Astrocyte (in vitro differentiated cells and primary cell): ENCODE measurements around the gene OR6J1. TPM values are rescaled to one million over a fixed set of nuclear protein-coding genes. Genes with fewer than 3 reads are reported as not detected.

Source experiments
- DNase-seq: peaks from one replicate; pipeline ENCODE4 v3.0.0-alpha.2; 2010; ENCODE audit warnings: low read depth
- FAIRE-seq: peaks from 2 replicates; lab custom pipeline; 2011; peaks lifted over from hg19 to GRCh38; lab: Jason Lieb, UNC
- H2AFZ ChIP-seq: 2 replicates; pipeline ENCODE4 v1.6.0; 2012; ENCODE audit warnings: low read depth, low read length, inconsistent platforms
- H3K27ac ChIP-seq: 2 replicates; pipeline ENCODE4 v1.5.1; 2011; ENCODE audit warnings: low read depth, low read length, inconsistent platforms
- H3K27me3 ChIP-seq: 2 replicates; pipeline ENCODE4 v1.6.0; 2011; ENCODE audit warnings: low read length, inconsistent platforms; ENCODE audit not compliant: insufficient read depth
- H3K36me3 ChIP-seq: 2 replicates; pipeline ENCODE4 v1.5.1; 2011; ENCODE audit warnings: low read length, inconsistent platforms; ENCODE audit not compliant: insufficient read depth
- H3K4me1 ChIP-seq: 2 replicates; pipeline ENCODE4 v1.5.1; 2011; ENCODE audit warnings: low read length, inconsistent platforms; ENCODE audit not compliant: insufficient read depth
- H3K4me2 ChIP-seq: 2 replicates; pipeline ENCODE4 v1.6.0; 2012; ENCODE audit warnings: low read length, inconsistent platforms
- H3K4me3 ChIP-seq: 2 replicates; pipeline ENCODE4 v1.5.1; 2011; ENCODE audit warnings: low read depth, mild to moderate bottlenecking, low read length, inconsistent platforms; ENCODE audit not compliant: insufficient read depth
- H3K79me2 ChIP-seq: 2 replicates; pipeline ENCODE4 v1.6.0; 2012; ENCODE audit warnings: mild to moderate bottlenecking, low read length, inconsistent platforms; ENCODE audit not compliant: insufficient read depth
- H3K9ac ChIP-seq: 2 replicates; pipeline ENCODE4 v1.6.0; 2012; ENCODE audit warnings: mild to moderate bottlenecking, low read length, inconsistent platforms
- H3K9me3 ChIP-seq: 2 replicates; pipeline ENCODE4 v1.5.1; 2012; ENCODE audit warnings: low read depth, mild to moderate bottlenecking, low read length, inconsistent platforms; ENCODE audit not compliant: insufficient read depth
- H4K20me1 ChIP-seq: 2 replicates; pipeline ENCODE4 v1.6.0; 2012; ENCODE audit warnings: low read length, inconsistent platforms; ENCODE audit not compliant: insufficient read depth
- H3K27ac Mint-ChIP-seq: one replicate; pipeline ENCODE4 v1.8.0; 2021; ENCODE audit warnings: mild to moderate bottlenecking, mixed read lengths; ENCODE audit not compliant: unreplicated experiment
- H3K27me3 Mint-ChIP-seq: one replicate; pipeline ENCODE4 v1.8.0; 2021; ENCODE audit warnings: low read depth, mixed read lengths; ENCODE audit not compliant: unreplicated experiment
- H3K36me3 Mint-ChIP-seq: one replicate; pipeline ENCODE4 v1.8.0; 2021; ENCODE audit warnings: low read depth, mixed read lengths; ENCODE audit not compliant: unreplicated experiment
- H3K4me1 Mint-ChIP-seq: one replicate; pipeline ENCODE4 v1.8.0; 2021; ENCODE audit warnings: low read depth, mixed read lengths; ENCODE audit not compliant: unreplicated experiment
- H3K4me3 Mint-ChIP-seq: one replicate; pipeline ENCODE4 v1.8.0; 2021; ENCODE audit warnings: mild to moderate bottlenecking, moderate library complexity, mixed read lengths; ENCODE audit not compliant: unreplicated experiment
- H3K9me3 Mint-ChIP-seq: one replicate; pipeline ENCODE4 v1.8.0; 2021; ENCODE audit warnings: mild to moderate bottlenecking, mixed read lengths; ENCODE audit not compliant: unreplicated experiment
- EZH2 ChIP-seq: IDR thresholded peaks from 2 replicates; pipeline ENCODE4 v1.6.1; 2012; ENCODE audit warnings: mild to moderate bottlenecking, low read length, inconsistent platforms; ENCODE audit not compliant: insufficient read depth
- total RNA-seq: library from RNA; stranded (reverse); gene quantifications from 2 replicates; pipeline ENCODE4 v1.2.1, GENCODE V29; 2021
- TF ChIP-seq, protein P1 (sequence below): IDR thresholded peaks from 2 replicates; pipeline ENCODE4 v1.5.1; 2011; ENCODE audit warnings: low read depth, mild to moderate bottlenecking, inconsistent platforms, low read length, moderate library complexity; ENCODE audit not compliant: insufficient read depth

Gene OR6J1
- total RNA-seq, 1 donor from 2014 or later, result not detected

DNA sequence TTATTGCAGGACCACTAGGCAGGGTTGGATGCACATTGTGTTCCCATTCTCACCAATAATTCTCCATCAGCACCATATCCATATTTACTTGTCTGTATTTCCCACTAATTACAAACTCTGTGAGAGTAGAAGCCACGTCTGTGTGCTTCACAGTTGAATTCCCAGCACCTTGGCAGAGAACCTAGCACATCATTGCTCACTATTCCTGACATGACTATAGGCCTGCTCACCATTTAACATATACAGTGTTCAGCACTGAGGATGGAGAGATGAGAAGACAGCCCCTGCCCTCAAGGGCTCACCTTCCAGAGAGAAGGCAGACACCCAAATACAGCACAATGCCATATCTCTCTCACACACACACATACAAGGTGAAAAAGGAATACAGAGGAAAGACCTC lies 60.2 kb downstream of the OR6J1 start:
- no peaks in the 10 kb centered on the region for H3K27me3 ChIP-seq
- H3K36me3 ChIP-seq, result no peaks in the 10 kb centered on the region
- DNase-seq (no peak), FAIRE-seq (no peak)
- no peak overlapping the region for H3K4me3 ChIP-seq
- H3K4me3 Mint-ChIP-seq, result no peak overlapping the region
- H3K27ac ChIP-seq, result no peak overlapping the region
- no peaks in the 10 kb centered on the region for H3K9me3 ChIP-seq
- peaks cover 10% of the 10 kb centered on the region for H3K36me3 Mint-ChIP-seq
- H3K27ac Mint-ChIP-seq, result no peak overlapping the region
- peaks cover 15% of the 10 kb centered on the region for H3K4me1 ChIP-seq
- TF ChIP-seq, protein P1, sequence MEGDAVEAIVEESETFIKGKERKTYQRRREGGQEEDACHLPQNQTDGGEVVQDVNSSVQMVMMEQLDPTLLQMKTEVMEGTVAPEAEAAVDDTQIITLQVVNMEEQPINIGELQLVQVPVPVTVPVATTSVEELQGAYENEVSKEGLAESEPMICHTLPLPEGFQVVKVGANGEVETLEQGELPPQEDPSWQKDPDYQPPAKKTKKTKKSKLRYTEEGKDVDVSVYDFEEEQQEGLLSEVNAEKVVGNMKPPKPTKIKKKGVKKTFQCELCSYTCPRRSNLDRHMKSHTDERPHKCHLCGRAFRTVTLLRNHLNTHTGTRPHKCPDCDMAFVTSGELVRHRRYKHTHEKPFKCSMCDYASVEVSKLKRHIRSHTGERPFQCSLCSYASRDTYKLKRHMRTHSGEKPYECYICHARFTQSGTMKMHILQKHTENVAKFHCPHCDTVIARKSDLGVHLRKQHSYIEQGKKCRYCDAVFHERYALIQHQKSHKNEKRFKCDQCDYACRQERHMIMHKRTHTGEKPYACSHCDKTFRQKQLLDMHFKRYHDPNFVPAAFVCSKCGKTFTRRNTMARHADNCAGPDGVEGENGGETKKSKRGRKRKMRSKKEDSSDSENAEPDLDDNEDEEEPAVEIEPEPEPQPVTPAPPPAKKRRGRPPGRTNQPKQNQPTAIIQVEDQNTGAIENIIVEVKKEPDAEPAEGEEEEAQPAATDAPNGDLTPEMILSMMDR, result no peak
- TF ChIP-seq EZH2, result no peak
- H3K4me1 Mint-ChIP-seq, result peaks cover 43% of the 10 kb centered on the region
- H3K9ac ChIP-seq, result no peak overlapping the region
- H4K20me1 ChIP-seq, result peaks cover 58% of the 10 kb centered on the region
- peaks cover 96% of the 10 kb centered on the region for H3K79me2 ChIP-seq
- no peak overlapping the region for H3K4me2 ChIP-seq
- no peaks in the 10 kb centered on the region for H3K9me3 Mint-ChIP-seq
- no peaks in the 10 kb centered on the region for H3K27me3 Mint-ChIP-seq
- H2AFZ ChIP-seq, result no peak overlapping the region

Other genes with a start within 250 kb of the OR6J1 start
- gene DAD1, start 55.1 kb downstream of the OR6J1 start, total RNA-seq, result 302 and 319 TPM in 2 replicates
- gene ABHD4, start 46.1 kb downstream of the OR6J1 start, total RNA-seq, result 46.9 and 52.4 TPM in 2 replicates
- gene OXA1L, start 122.3 kb upstream of the OR6J1 start, total RNA-seq, result 81.2 and 82.8 TPM in 2 replicates
- 13.3 and 14.3 TPM in 2 replicates for gene SLC7A7, start 171.1 kb upstream of the OR6J1 start, total RNA-seq
- gene MRPL52, start 185.5 kb upstream of the OR6J1 start, total RNA-seq, result 169 and 182 TPM in 2 replicates
- gene MMP14, start 192.2 kb upstream of the OR6J1 start, total RNA-seq, result 911 and 1,063 TPM in 2 replicates
- 142 and 157 TPM in 2 replicates for gene LRP10, start 227.4 kb upstream of the OR6J1 start, total RNA-seq
- 0.48 and 0.79 TPM in 2 replicates for gene REM2, start 238.9 kb upstream of the OR6J1 start, total RNA-seq